ENCODE results near the gene PPARA. TPM values are rescaled to one million over a fixed set of nuclear protein-coding genes. Genes with fewer than 3 reads are reported as not detected.

The PPARA gene
- total and polyA plus RNA-seq, 2 donors (not counting 3 experiments of a cell fraction or from before 2014, with no cell fraction given), result 3.1 to 10.7 TPM

DNA sequence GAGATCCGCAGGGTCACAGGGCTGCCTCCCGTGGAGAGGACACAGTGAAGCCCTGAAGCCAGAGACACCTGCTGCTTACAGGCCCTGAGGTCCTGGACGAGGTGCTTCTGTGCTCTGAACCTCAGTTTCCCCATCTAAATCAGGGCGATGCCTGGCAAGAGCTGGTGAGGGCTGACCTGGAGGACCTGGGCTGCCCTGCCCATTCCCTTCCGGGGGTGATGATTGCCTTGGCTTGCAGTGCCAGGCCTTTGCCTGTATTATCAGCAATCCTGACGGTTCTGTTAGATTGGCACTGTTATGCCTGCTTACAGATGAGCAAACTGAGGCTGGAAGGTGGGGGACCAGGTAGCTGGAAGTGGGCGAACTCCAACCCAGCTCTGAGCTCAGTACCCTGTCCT, 138.5 kb downstream of the PPARA start:
- Histone ChIP-seq H3K4me2 (ENCODE audit: insufficient read depth, low read length) (no peak overlapping the region), H3K79me2 (ENCODE audit: control insufficient read depth, insufficient read depth, low read length) (no peaks in the 10 kb centered on the region), H3K36me3 (ENCODE audit: control insufficient read depth in 2 of 2, extremely low read depth in 1 of 2, insufficient read depth in 2 of 2, low read length in 2 of 2) (peaks cover 5 to 20% of the 10 kb centered on the region in 2 experiments), H3K27ac (ENCODE audit: insufficient read depth, low read depth, low read length) (peak overlapping the region; percentile 60), H3K27me3 (ENCODE audit: control insufficient read depth in 2 of 2, insufficient read depth in 2 of 2, low read length in 2 of 2) (no peaks in the 10 kb centered on the region), H3K9ac (replicated peaks; ENCODE audit: extremely low read depth, insufficient read depth, low read length) (no peak overlapping the region), H4K20me1 (replicated peaks; ENCODE audit: control insufficient read depth, extremely low read depth, insufficient read depth, low read length) (no peaks in the 10 kb centered on the region), H2AFZ (ENCODE audit: low read depth, low read length) (no peak overlapping the region), H3K9me3 (replicated peaks; ENCODE audit: control insufficient read depth, insufficient read depth, low read length) (no peaks in the 10 kb centered on the region), H3K9me1 (replicated peaks; ENCODE audit: control insufficient read depth, extremely low read depth, insufficient read depth, low read length) (no peaks in the 10 kb centered on the region), H3K4me3 (replicated peaks in 1 of 3; ENCODE audit: insufficient read depth in 1 of 3, low read depth in 1 of 3, low read length in 3 of 3) (no peak overlapping the region), H3K4me1 (ENCODE audit: control insufficient read depth, extremely low read depth, insufficient read depth, low read length) (peaks cover 16% of the 10 kb centered on the region)
- BruUV-seq (replicated peaks), result no TSS peak
- POLR2A ChIA-PET, result no interaction called here
- DNase-seq (ENCODE audit: low read depth, low spot score) (no peak), FAIRE-seq (no peak)
- dilution Hi-C loops (cut with MboI; ENCODE audit: extremely low pct_ligation_motif_present, low sequenced_read_pairs) (no loop called here), intact Hi-C loops (cut with micrococcal nuclease) (no loop called here)
- TF ChIP-seq FOS (IDR thresholded peaks at IDR 0.05; ENCODE audit: borderline replicate concordance, insufficient read depth, low read length), result no peak
- no peak for TF ChIP-seq MYC (IDR thresholded peaks at IDR 0.05; ENCODE audit: low read depth, low read length)
- TF ChIP-seq POLR2AphosphoS5 (IDR thresholded peaks at IDR 0.05; ENCODE audit: insufficient read depth, low read depth, low read length), result no peak
- CTCF ChIA-PET, result no interaction called here

DNA sequence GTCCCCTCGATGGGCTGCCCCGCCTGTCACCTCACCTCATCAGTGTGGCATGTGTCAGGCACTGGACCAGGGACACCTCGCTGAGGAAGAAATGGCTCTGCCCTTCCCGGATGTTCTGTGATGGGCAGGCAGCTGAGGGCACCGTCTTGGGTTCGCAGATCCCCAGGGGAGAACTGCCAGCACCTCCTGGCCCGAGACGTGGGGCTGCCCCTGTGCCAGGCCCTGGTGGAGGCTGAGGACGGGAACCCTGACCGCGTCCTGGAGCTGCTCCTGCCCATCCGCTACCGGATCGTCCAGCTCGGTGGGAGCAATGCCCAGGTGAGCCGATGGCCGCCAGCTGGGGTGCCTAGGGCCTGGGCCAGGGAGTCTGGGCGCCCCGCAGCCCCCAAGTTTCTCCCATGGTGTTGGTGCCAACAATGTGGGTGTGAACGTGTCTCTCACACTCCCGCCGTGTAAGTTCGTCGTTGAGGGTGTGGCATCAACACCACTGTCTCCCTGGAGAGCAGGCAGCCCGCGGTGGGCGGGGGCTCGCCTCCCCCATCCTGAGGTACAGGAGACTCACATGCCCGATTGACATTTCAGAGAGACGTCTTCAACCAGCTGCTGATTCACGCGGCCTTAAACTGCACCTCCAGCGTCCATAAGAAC, 139.0 kb downstream of the PPARA start:
- Histone ChIP-seq H3K4me3 (replicated peaks in 1 of 3; ENCODE audit: insufficient read depth in 1 of 3, low read depth in 1 of 3, low read length in 3 of 3) (no peak overlapping the region), H4K20me1 (replicated peaks; ENCODE audit: control insufficient read depth, extremely low read depth, insufficient read depth, low read length) (no peaks in the 10 kb centered on the region), H3K9ac (replicated peaks; ENCODE audit: extremely low read depth, insufficient read depth, low read length) (no peak overlapping the region), H2AFZ (ENCODE audit: low read depth, low read length) (no peak overlapping the region), H3K27me3 (ENCODE audit: control insufficient read depth in 2 of 2, insufficient read depth in 2 of 2, low read length in 2 of 2) (no peaks in the 10 kb centered on the region), H3K79me2 (ENCODE audit: control insufficient read depth, insufficient read depth, low read length) (no peaks in the 10 kb centered on the region), H3K4me1 (ENCODE audit: control insufficient read depth, extremely low read depth, insufficient read depth, low read length) (peaks cover 16% of the 10 kb centered on the region), H3K27ac (ENCODE audit: insufficient read depth, low read depth, low read length) (no peak overlapping the region), H3K9me3 (replicated peaks; ENCODE audit: control insufficient read depth, insufficient read depth, low read length) (no peaks in the 10 kb centered on the region), H3K36me3 (ENCODE audit: control insufficient read depth in 2 of 2, extremely low read depth in 1 of 2, insufficient read depth in 2 of 2, low read length in 2 of 2) (peaks cover 5 to 17% of the 10 kb centered on the region in 2 experiments), H3K9me1 (replicated peaks; ENCODE audit: control insufficient read depth, extremely low read depth, insufficient read depth, low read length) (no peaks in the 10 kb centered on the region), H3K4me2 (ENCODE audit: insufficient read depth, low read length) (no peak overlapping the region)
- intact Hi-C loops (cut with micrococcal nuclease), result no loop called here
- DNase-seq (ENCODE audit: low read depth, low spot score), result no peak
- dilution Hi-C loops (cut with MboI; ENCODE audit: extremely low pct_ligation_motif_present, low sequenced_read_pairs), result no loop called here
- BruUV-seq (replicated peaks), result no TSS peak
- TF ChIP-seq, protein P1, sequence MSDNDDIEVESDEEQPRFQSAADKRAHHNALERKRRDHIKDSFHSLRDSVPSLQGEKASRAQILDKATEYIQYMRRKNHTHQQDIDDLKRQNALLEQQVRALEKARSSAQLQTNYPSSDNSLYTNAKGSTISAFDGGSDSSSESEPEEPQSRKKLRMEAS (IDR thresholded peaks at IDR 0.05; ENCODE audit: insufficient read depth, insufficient read length), result no peak
- TF ChIP-seq FOS (IDR thresholded peaks at IDR 0.05; ENCODE audit: borderline replicate concordance, insufficient read depth, low read length) (no peak), MYC (IDR thresholded peaks at IDR 0.05; ENCODE audit: low read depth, low read length) (no peak)
- TF ChIP-seq, protein P2, sequence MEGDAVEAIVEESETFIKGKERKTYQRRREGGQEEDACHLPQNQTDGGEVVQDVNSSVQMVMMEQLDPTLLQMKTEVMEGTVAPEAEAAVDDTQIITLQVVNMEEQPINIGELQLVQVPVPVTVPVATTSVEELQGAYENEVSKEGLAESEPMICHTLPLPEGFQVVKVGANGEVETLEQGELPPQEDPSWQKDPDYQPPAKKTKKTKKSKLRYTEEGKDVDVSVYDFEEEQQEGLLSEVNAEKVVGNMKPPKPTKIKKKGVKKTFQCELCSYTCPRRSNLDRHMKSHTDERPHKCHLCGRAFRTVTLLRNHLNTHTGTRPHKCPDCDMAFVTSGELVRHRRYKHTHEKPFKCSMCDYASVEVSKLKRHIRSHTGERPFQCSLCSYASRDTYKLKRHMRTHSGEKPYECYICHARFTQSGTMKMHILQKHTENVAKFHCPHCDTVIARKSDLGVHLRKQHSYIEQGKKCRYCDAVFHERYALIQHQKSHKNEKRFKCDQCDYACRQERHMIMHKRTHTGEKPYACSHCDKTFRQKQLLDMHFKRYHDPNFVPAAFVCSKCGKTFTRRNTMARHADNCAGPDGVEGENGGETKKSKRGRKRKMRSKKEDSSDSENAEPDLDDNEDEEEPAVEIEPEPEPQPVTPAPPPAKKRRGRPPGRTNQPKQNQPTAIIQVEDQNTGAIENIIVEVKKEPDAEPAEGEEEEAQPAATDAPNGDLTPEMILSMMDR (IDR thresholded peaks at IDR 0.05; ENCODE audit: extremely low read depth in 1 of 2, insufficient read depth in 1 of 2, low read depth in 1 of 2, low read length in 2 of 2), result no peak
- ChIA-PET POLR2A (no interaction called here), CTCF (no interaction called here)
- FAIRE-seq, result no peak
